AG04449 (cell line): ENCODE data around the gene MAP7D3.
A peak's percentile ranks its signal among the peaks of the same experiment; 100 is the strongest.

Experiments
- CTCF ChIA-PET: fragments of 350-600 bp; formaldehyde crosslinking; extraction: SDS; loops from one replicate; lab custom pipeline; 2021; ENCODE audit warnings: antibody characterized with exemption; lab: Yijun Ruan, JAX
- POLR2A ChIA-PET: fragments of 400-600, 350-600 bp; formaldehyde crosslinking; extraction: SDS; loops from one replicate; lab custom pipeline; 2020; ENCODE audit warnings: antibody characterized with exemption, inconsistent platforms; lab: Yijun Ruan, JAX
- DNase-seq: peaks from one replicate; pipeline ENCODE4 v3.0.0-alpha.2; 2010; ENCODE audit warnings: low read depth, low spot score
- H3K4me3 ChIP-seq: 2 replicates; pipeline ENCODE4 v1.5.1; 2011; ENCODE audit warnings: low read depth, mild to moderate bottlenecking, control low read depth, low read length
- CTCF ChIP-seq: IDR thresholded peaks from one replicate; pipeline ENCODE4 v1.5.1; 2011; ENCODE audit warnings: mild to moderate bottlenecking, moderate library complexity, low read length, control low read depth, inconsistent platforms; ENCODE audit not compliant: insufficient read depth; ENCODE audit errors: missing control alignments

Gene MAP7D3

GRCh38 chrX:136200466-136200865 is 50.7 kb downstream of the MAP7D3 start:
- CTCF ChIA-PET, result interaction anchor here (0.9 kb wide), 2 partner anchors 10 to 172 kb away, joined by 3 to 4 read pairs; no protein-coding TSS in a partner anchor
- no peak overlapping the region; the same call in 1 of the 2 replicates for H3K4me3 ChIP-seq
- no peak for DNase-seq
- POLR2A ChIA-PET, result no interaction called here
- peak; percentile 17 for TF ChIP-seq CTCF

GRCh38 chrX:136199365-136199764 is 51.8 kb downstream of the MAP7D3 start:
- no peak for DNase-seq
- ChIA-PET CTCF (interaction anchor here (0.7 to 1.4 kb wide), 3 partner anchors 10 to 73 kb away, joined by 3 to 6 read pairs (median 4); no protein-coding TSS in a partner anchor), POLR2A (no interaction called here)
- TF ChIP-seq CTCF, result no peak
- peak overlapping the region; percentile 35 for H3K4me3 ChIP-seq

DNA sequence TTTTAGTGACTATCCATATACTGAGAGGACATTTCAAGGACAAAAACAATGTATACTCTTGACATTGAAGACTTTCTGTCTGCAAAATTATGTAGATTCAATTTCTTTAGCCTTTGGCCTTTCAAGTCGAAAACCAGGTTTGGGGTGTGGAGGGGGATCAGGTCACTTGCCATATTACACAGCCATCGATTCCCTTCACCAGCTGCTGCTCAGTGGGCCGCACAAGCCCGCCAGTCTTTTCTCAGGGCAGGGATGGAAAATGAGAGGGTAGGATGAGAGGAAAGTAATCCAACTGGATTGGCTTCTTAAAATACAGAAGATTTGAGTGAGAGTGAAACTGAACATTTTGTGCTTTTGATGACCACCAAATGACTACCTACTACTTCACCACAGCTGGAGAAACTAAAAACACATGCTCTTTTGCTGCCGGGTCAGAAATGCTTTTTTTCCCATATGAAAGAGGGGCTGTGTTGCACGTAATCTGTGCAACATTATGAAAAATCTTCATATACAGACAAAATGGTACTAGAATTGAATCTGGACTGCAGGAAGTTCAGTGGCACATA is 52.4 kb downstream of the MAP7D3 start:
- CTCF ChIA-PET, result interaction anchor here (1.4 to 1.6 kb wide), 3 partner anchors 11 to 36 kb away, joined by 4 to 6 read pairs (median 5); no protein-coding TSS in a partner anchor
- H3K4me3 ChIP-seq, result peak overlapping the region; percentile 44
- DNase-seq, result no peak
- POLR2A ChIA-PET, result no interaction called here
- no peak for TF ChIP-seq CTCF

- no peak for TF ChIP-seq CTCF
- DNase-seq, result no peak
- peak overlapping the region; percentile 44 for H3K4me3 ChIP-seq
- POLR2A ChIA-PET, result interaction anchor here (0.6 to 1.9 kb wide), 2 partner anchors 17 to 52 kb away, joined by 3 to 5 read pairs; no protein-coding TSS in a partner anchor
- CTCF ChIA-PET, result interaction anchor here (1.3 to 1.6 kb wide), 4 partner anchors 11 to 35 kb away, joined by 4 to 7 read pairs (median 6); no protein-coding TSS in a partner anchor
Observed at GRCh38 chrX:136198010-136198409, 53.2 kb downstream of the MAP7D3 start.

GRCh38 chrX:136196691-136197155 is 54.5 kb downstream of the MAP7D3 start:
- peak overlapping the region; percentile 44 for H3K4me3 ChIP-seq
- TF ChIP-seq CTCF, result no peak
- no peak for DNase-seq
- POLR2A ChIA-PET, result interaction anchor here (0.5 to 1.9 kb wide), 3 partner anchors 18 to 63 kb away, joined by 3 to 5 read pairs (median 3); no protein-coding TSS in a partner anchor
- CTCF ChIA-PET, result interaction anchor here (1.2 to 1.6 kb wide), 4 partner anchors 12 to 168 kb away, joined by 3 to 7 read pairs (median 4); no protein-coding TSS in a partner anchor

GRCh38 chrX:136195247-136195646 is 56.0 kb downstream of the MAP7D3 start:
- DNase-seq, result no peak
- ChIA-PET POLR2A (no interaction called here), CTCF (no interaction called here)
- no peak overlapping the region for H3K4me3 ChIP-seq
- no peak for TF ChIP-seq CTCF
